ENCODE results near the gene SLC34A3.

DNA sequence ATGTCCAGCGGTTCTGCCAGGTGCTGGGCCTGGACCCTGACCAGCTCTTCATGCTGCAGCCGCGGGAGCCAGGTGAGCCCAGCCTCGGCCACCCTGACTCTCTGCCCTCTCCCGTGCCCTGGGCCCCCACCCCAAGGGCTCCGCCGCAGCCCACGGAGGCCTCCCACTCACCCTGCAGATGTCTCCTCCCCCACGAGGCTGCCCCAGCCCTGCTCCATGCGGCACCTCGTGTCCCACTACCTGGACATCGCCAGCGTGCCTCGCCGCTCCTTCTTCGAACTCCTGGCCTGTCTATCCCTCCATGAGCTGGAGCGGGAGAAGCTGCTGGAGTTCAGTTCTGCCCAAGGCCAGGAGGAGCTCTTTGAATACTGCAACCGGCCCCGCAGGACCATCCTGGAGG is 16.1 kb upstream of the SLC34A3 start:
- TF ChIP-seq POLR2A (IDR thresholded peaks at IDR 0.05; ENCODE audit: low read depth, low read length) = no peak
- TF ChIP-seq POLR2AphosphoS5 (IDR thresholded peaks at IDR 0.05; ENCODE audit: low read depth, low read length) = no peak
- no peak for TF ChIP-seq TAF1 (IDR thresholded peaks at IDR 0.05; ENCODE audit: borderline replicate concordance, low read depth, low read length)

Data from GM12892 (cell line).